ENCODE results near the gene FKBP4. TPM values are rescaled to one million over a fixed set of nuclear protein-coding genes. Genes with fewer than 3 reads are reported as not detected.

The FKBP4 gene
- total and polyA plus RNA-seq, 2 experiments from 2014 or later: 126 to 223 TPM

- TF ChIP-seq ZNF462 (CRISPR knock-in tag; IDR thresholded peaks at IDR 0.05) (no peak), ETS1 (IDR thresholded peaks at IDR 0.05) (no peak), CREB1 (CRISPR knock-in tag; IDR thresholded peaks at IDR 0.05; ENCODE audit: low read depth) (no peak)
Observed at GRCh38 chr12:2751686-2752085, 43.1 kb upstream of the FKBP4 start (continued).

DNA sequence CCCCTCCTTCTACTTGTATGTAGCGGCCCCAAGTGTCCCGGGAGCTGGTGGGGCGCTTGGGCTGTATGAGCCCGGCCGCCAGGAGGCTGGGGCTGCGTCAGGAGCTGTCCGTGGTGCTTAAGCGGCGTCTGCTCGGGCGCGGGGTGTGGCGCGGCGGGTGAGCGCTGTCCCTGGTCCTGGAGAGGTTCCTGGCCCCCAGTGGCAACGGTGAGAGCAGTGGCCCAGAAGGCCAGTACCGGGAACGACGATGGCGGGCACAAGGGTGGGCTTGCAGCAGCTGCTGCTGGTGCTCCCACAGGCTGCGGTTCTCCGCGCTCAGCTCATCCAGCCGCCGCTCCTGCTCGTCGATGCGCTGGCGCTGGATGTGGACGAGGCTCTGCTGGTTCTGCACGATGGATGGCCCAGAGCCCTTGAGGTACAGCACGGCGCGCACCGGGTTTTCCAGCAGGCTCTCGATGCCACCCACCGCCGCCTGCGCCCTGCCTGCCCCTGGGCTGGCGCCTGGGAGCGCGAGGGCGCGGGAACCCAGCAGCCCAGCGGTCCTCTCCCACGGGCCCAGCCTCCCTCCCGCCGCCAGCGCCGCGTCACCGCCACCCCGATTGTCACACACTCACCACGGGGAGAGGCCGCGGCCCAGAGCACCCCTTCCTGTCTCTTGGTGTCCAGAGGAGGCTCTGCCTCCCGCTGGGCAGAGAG, 41.9 kb upstream of the FKBP4 start:
- no peak overlapping the region for H3K27ac ChIP-seq (ENCODE audit: low read depth)
- DNase-seq (ENCODE audit: low spot score) (peak; percentile 93), ATAC-seq (peak; percentile 90)
- H3K4me3 ChIP-seq: peak overlapping the region; percentile 53
- H3K4me2 ChIP-seq: peak overlapping the region; percentile 80
- no peak overlapping the region for H2AFZ ChIP-seq
- 0 out of 2 replicates have a peak, but pooled peaks cover 3% of the 10 kb centered on the region for H3K9me2 ChIP-seq (ENCODE audit: insufficient read depth)
- Mint-ChIP-seq H3K4me3 (peak overlapping the region; percentile 62; the same call in 2 of the 3 replicates), H3K27me3 (ENCODE audit: insufficient read depth, low read depth, poor library complexity) (peaks cover 15% of the 10 kb centered on the region), H3K9me3 (no peaks in the 10 kb centered on the region; the same call in 2 of the 3 replicates), H3K4me1 (peaks cover 60% of the 10 kb centered on the region), H3K27ac (no peak overlapping the region), H3K36me3 (ENCODE audit: low read depth) (no peaks in the 10 kb centered on the region)
- H3F3A ChIP-seq (replicated peaks; ENCODE audit: low read depth): no peaks in the 10 kb centered on the region
- peaks cover 18% of the 10 kb centered on the region for H3K27me3 ChIP-seq (ENCODE audit: insufficient read depth)
- no peaks in the 10 kb centered on the region for H3K36me3 ChIP-seq (ENCODE audit: insufficient read depth)
- H3K4me1 ChIP-seq (ENCODE audit: insufficient read depth): peaks cover 64% of the 10 kb centered on the region
- H3K79me2 ChIP-seq (replicated peaks; ENCODE audit: insufficient read depth): no peaks in the 10 kb centered on the region
- no peaks in the 10 kb centered on the region for H4K20me1 ChIP-seq (replicated peaks; ENCODE audit: insufficient read depth)
- TF ChIP-seq ZNF114 (CRISPR knock-in tag; IDR thresholded peaks at IDR 0.05): peak; percentile 97
- TF ChIP-seq EZH2 (IDR thresholded peaks at IDR 0.05; ENCODE audit: low read depth, unreplicated experiment): no peak
- no peak for TF ChIP-seq POLR2AphosphoS5 (IDR thresholded peaks at IDR 0.05; ENCODE audit: low read depth)
- no peak for TF ChIP-seq STAT1 (IDR thresholded peaks at IDR 0.05; ENCODE audit: unreplicated experiment)
- 0 out of 4 replicates have a peak, but pooled peaks of 1 of the 2 experiments have one; percentile 7 for TF ChIP-seq CTCF (conservative IDR thresholded peaks at IDR 0.05; ENCODE audit: low read depth in 2 of 2)
- TF ChIP-seq EZH2phosphoT487 (IDR thresholded peaks at IDR 0.05; ENCODE audit: unreplicated experiment): no peak
- peak; percentile 54; the same call in 1 of the 2 replicates for TF ChIP-seq ZNF331 (CRISPR knock-in tag; IDR thresholded peaks at IDR 0.05; ENCODE audit: low read depth)
- TF ChIP-seq CREB1 (CRISPR knock-in tag; IDR thresholded peaks at IDR 0.05; ENCODE audit: low read depth): peak; percentile 78
- no peak for TF ChIP-seq NANOG (IDR thresholded peaks at IDR 0.05; ENCODE audit: borderline replicate concordance)
- TF ChIP-seq JUNB (IDR thresholded peaks at IDR 0.05; ENCODE audit: unreplicated experiment): no peak

Measured in GM23338 (cell line).